ENCODE measurements around the gene GPR132.
"Not testable (repeated sequence)": the region's sequence is repeated elsewhere in the genome, so short reads cannot be mapped to it uniquely, and the experiment has no call there.

Gene GPR132

GRCh38 chr14:105065280-105066228 lies at the start of gene GPR132:
Gene GPR132, minus strand, starts transcription at chr14:105065430. Its CDS starts 10,010 bp downstream, at chr14:105055420.
- no peak for DNase-seq
- TF ChIP-seq POLR2A (IDR thresholded peaks at IDR 0.05; ENCODE audit: low read length) = no peak
- TF ChIP-seq GATA1 (IDR thresholded peaks at IDR 0.05; ENCODE audit: low read depth, low read length) = no peak

GRCh38 chr14:105109243-105109642 lies 44.0 kb upstream of the GPR132 start:
- not testable (repeated sequence) for DNase-seq

GRCh38 chr14:105108516-105108864 lies 43.3 kb upstream of the GPR132 start:
- TF ChIP-seq POLR2A (IDR thresholded peaks at IDR 0.05; ENCODE audit: low read length) (no peak), GATA1 (IDR thresholded peaks at IDR 0.05; ENCODE audit: low read depth, low read length) (no peak)

GRCh38 chr14:105107781-105108515 lies 42.7 kb upstream of the GPR132 start:
- TF ChIP-seq POLR2A (IDR thresholded peaks at IDR 0.05; ENCODE audit: low read length) = no peak
- no peak for DNase-seq

More at GRCh38 chr14:105108516-105108864, 43.3 kb upstream of the GPR132 start:
- DNase-seq = no peak

- TF ChIP-seq POLR2A (IDR thresholded peaks at IDR 0.05; ENCODE audit: low read length) (no peak), GATA1 (IDR thresholded peaks at IDR 0.05; ENCODE audit: low read depth, low read length) (no peak)
- DNase-seq = no peak
Measured at GRCh38 chr14:105107351-105107750, 42.1 kb upstream of the GPR132 start.

GRCh38 chr14:105105158-105105557 lies 39.9 kb upstream of the GPR132 start:
- DNase-seq = no peak

GRCh38 chr14:105102893-105103292 lies 37.7 kb upstream of the GPR132 start:
- TF ChIP-seq GATA1 (IDR thresholded peaks at IDR 0.05; ENCODE audit: low read depth, low read length) = no peak
- TF ChIP-seq POLR2A (IDR thresholded peaks at IDR 0.05; ENCODE audit: low read length) = no peak

More at GRCh38 chr14:105105158-105105557, 39.9 kb upstream of the GPR132 start:
- TF ChIP-seq POLR2A (IDR thresholded peaks at IDR 0.05; ENCODE audit: low read length) (no peak), GATA1 (IDR thresholded peaks at IDR 0.05; ENCODE audit: low read depth, low read length) (no peak)

GRCh38 chr14:105102361-105102870 lies 37.2 kb upstream of the GPR132 start:
- TF ChIP-seq POLR2A (IDR thresholded peaks at IDR 0.05; ENCODE audit: low read length) (no peak), GATA1 (IDR thresholded peaks at IDR 0.05; ENCODE audit: low read depth, low read length) (no peak)
- DNase-seq = no peak

More at GRCh38 chr14:105102893-105103292, 37.7 kb upstream of the GPR132 start:
- no peak for DNase-seq

- TF ChIP-seq POLR2A (IDR thresholded peaks at IDR 0.05; ENCODE audit: low read length) (no peak), GATA1 (IDR thresholded peaks at IDR 0.05; ENCODE audit: low read depth, low read length) (no peak)
- no peak for DNase-seq
Measured at GRCh38 chr14:105100910-105101309, 35.7 kb upstream of the GPR132 start.

GRCh38 chr14:105099778-105100177 lies 34.5 kb upstream of the GPR132 start:
- DNase-seq = no peak
- TF ChIP-seq POLR2A (IDR thresholded peaks at IDR 0.05; ENCODE audit: low read length) = no peak
- TF ChIP-seq GATA1 (IDR thresholded peaks at IDR 0.05; ENCODE audit: low read depth, low read length) = no peak

- TF ChIP-seq POLR2A (IDR thresholded peaks at IDR 0.05; ENCODE audit: low read length) (no peak), GATA1 (IDR thresholded peaks at IDR 0.05; ENCODE audit: low read depth, low read length) (no peak)
- no peak for DNase-seq
Measured at GRCh38 chr14:105098316-105098715, 33.1 kb upstream of the GPR132 start.

- TF ChIP-seq POLR2A (IDR thresholded peaks at IDR 0.05; ENCODE audit: low read length) (no peak), GATA1 (IDR thresholded peaks at IDR 0.05; ENCODE audit: low read depth, low read length) (no peak)
- DNase-seq = no peak
Measured at GRCh38 chr14:105097794-105098127, 32.5 kb upstream of the GPR132 start.

GRCh38 chr14:105096206-105096875 lies 31.1 kb upstream of the GPR132 start:
- no peak for TF ChIP-seq GATA1 (IDR thresholded peaks at IDR 0.05; ENCODE audit: low read depth, low read length)
- TF ChIP-seq POLR2A (IDR thresholded peaks at IDR 0.05; ENCODE audit: low read length) = no peak
- DNase-seq = no peak

- no peak for TF ChIP-seq POLR2A (IDR thresholded peaks at IDR 0.05; ENCODE audit: low read length)
- TF ChIP-seq GATA1 (IDR thresholded peaks at IDR 0.05; ENCODE audit: low read depth, low read length) = no peak
- no peak for DNase-seq
Measured at GRCh38 chr14:105095236-105095805, 30.1 kb upstream of the GPR132 start.

All from erythroblast (primary cell).